ENCODE data around the gene UTRN.

- TF ChIP-seq, protein P1, sequence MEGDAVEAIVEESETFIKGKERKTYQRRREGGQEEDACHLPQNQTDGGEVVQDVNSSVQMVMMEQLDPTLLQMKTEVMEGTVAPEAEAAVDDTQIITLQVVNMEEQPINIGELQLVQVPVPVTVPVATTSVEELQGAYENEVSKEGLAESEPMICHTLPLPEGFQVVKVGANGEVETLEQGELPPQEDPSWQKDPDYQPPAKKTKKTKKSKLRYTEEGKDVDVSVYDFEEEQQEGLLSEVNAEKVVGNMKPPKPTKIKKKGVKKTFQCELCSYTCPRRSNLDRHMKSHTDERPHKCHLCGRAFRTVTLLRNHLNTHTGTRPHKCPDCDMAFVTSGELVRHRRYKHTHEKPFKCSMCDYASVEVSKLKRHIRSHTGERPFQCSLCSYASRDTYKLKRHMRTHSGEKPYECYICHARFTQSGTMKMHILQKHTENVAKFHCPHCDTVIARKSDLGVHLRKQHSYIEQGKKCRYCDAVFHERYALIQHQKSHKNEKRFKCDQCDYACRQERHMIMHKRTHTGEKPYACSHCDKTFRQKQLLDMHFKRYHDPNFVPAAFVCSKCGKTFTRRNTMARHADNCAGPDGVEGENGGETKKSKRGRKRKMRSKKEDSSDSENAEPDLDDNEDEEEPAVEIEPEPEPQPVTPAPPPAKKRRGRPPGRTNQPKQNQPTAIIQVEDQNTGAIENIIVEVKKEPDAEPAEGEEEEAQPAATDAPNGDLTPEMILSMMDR (optimal IDR thresholded peaks at IDR 0.05 in 1 of 3, IDR thresholded peaks at IDR 0.05 in 1 of 3, conservative IDR thresholded peaks at IDR 0.05 in 1 of 3; ENCODE audit: extremely low read depth in 1 of 3, insufficient read depth in 2 of 3, low read length in 3 of 3): no peak
- no peak for TF ChIP-seq EZH2 (IDR thresholded peaks at IDR 0.05; ENCODE audit: low read length)
Observed at GRCh38 chr6:144320741-144321140, 35.6 kb downstream of the UTRN start.
